OCI-LY7 (cell line): Measurements from ENCODE around the gene RAB5IF. TPM values are rescaled to one million over a fixed set of nuclear protein-coding genes. Genes with fewer than 3 reads are reported as not detected.
A peak's percentile ranks its signal among the peaks of the same experiment; 100 is the strongest.

Experiments
- BruUV-seq: library from RNA; stranded (reverse); fragments of 400-500 nt; replicated peaks from 2 replicates; lab custom pipeline; 2021; lab: Mats Ljungman, UMichigan
- CTCF ChIA-PET: fragments of 300-600 bp; sonication (Branson Sonifier 250); formaldehyde crosslinking; loops from one replicate; lab custom pipeline; 2022; ENCODE audit warnings: antibody characterized with exemption; ENCODE audit not compliant: unreplicated experiment; lab: Charles Lee
- POLR2A ChIA-PET: fragments of 300-600 bp; sonication (Branson Sonifier 250); formaldehyde crosslinking; loops from one replicate; lab custom pipeline; 2022; ENCODE audit warnings: antibody characterized with exemption; lab: Charles Lee
- DNase-seq: peaks from one replicate; pipeline ENCODE4 v3.0.0-alpha.2; 2015; ENCODE audit warnings: low spot score
- H2AFZ ChIP-seq: fragments of 200-600 bp; sonication (generic), shearing (Covaris generic); 2 replicates; pipeline ENCODE4 v1.6.1; 2014; ENCODE audit warnings: mild to moderate bottlenecking, antibody characterized with exemption, low read length, moderate library complexity
- H3K27ac ChIP-seq: fragments of 200-600 bp; sonication (generic); 2 replicates; pipeline ENCODE4 v1.5.1; 2014; ENCODE audit warnings: mixed run types, low read depth, mild to moderate bottlenecking, moderate library complexity, low read length, inconsistent platforms; ENCODE audit not compliant: poor library complexity, severe bottlenecking
- H3K36me3 ChIP-seq: fragments of 200-600 bp; sonication (generic); 2 replicates; pipeline ENCODE4 v1.6.1; 2014; ENCODE audit warnings: mild to moderate bottlenecking, antibody characterized with exemption, low read length, moderate library complexity, mixed read lengths; ENCODE audit not compliant: insufficient read depth
- H3K4me1 ChIP-seq: fragments of 200-600 bp; sonication (generic); 2 replicates; pipeline ENCODE4 v1.5.1; 2014; ENCODE audit warnings: mild to moderate bottlenecking, low read length; ENCODE audit not compliant: insufficient read depth, poor library complexity, severe bottlenecking
- H3K4me2 ChIP-seq: fragments of 200-600 bp; sonication (generic); 2 replicates; pipeline ENCODE4 v1.6.1; 2014; ENCODE audit warnings: mild to moderate bottlenecking, low read length
- H3K4me3 ChIP-seq: fragments of 200-600 bp; sonication (generic); 2 replicates; pipeline ENCODE4 v1.5.1; 2014; ENCODE audit warnings: mild to moderate bottlenecking, low read depth, low read length; ENCODE audit not compliant: poor library complexity, severe bottlenecking
- H3K79me2 ChIP-seq: fragments of 200-600 bp; sonication (generic); 2 replicates; pipeline ENCODE4 v1.6.1; 2016; ENCODE audit warnings: low read depth, mild to moderate bottlenecking, low read length, moderate library complexity, mixed read lengths; ENCODE audit not compliant: insufficient read depth
- H3K9me2 ChIP-seq: fragments of 200-600 bp; sonication (generic); 2 replicates; pipeline ENCODE4 v1.6.1; 2016; ENCODE audit warnings: mild to moderate bottlenecking, low read length, mixed read lengths; ENCODE audit not compliant: insufficient read depth
- H3K9me3 ChIP-seq: fragments of 200-600 bp; sonication (generic); 2 replicates; pipeline ENCODE4 v1.6.1; 2014; ENCODE audit warnings: mild to moderate bottlenecking, mixed run types, low read length, mixed read lengths
- H4K20me1 ChIP-seq: fragments of 200-600 bp; sonication (generic); 2 replicates; pipeline ENCODE4 v1.6.1; 2014; ENCODE audit warnings: mild to moderate bottlenecking, antibody characterized with exemption, low read length, moderate library complexity, mixed read lengths; ENCODE audit not compliant: insufficient read depth
- EZH2phosphoT487 ChIP-seq: fragments of 200-600 bp; sonication (generic); IDR thresholded peaks from 2 replicates; pipeline ENCODE4 v1.6.1; 2018; ENCODE audit warnings: low read depth, borderline replicate concordance, mild to moderate bottlenecking, mixed run types, antibody characterized with exemption, low read length, moderate library complexity, mixed read lengths
- intact Hi-C: fragments of 100-400 bp; cut with micrococcal nuclease; formaldehyde crosslinking; loops from one replicate; pipeline ENCODE4 v1.10.0; 2022; ENCODE audit not compliant: unreplicated experiment
- total RNA-seq, 2 experiments: library from RNA; depleted of rRNA in 1 of 2; stranded (reverse); fragments of >200 nt in 1 of 2; shearing (Covaris generic) in 1 of 2; gene quantifications; 2 replicates each; pipeline ENCODE4 v1.2.3, GENCODE V29; 2014 to 2022
- TF ChIP-seq, protein P1 (sequence below): fragments of 200-600 bp; sonication (generic); conservative IDR thresholded peaks from 2 replicates; pipeline ENCODE4 v1.5.1; 2014; ENCODE audit warnings: mild to moderate bottlenecking, antibody characterized with exemption, low read length, moderate library complexity, mixed read lengths

The RAB5IF gene
- total RNA-seq, 2 experiments from 2014 or later = 66.6 to 94.8 TPM

- no peak overlapping the region for H2AFZ ChIP-seq
- no peak overlapping the region for H3K4me2 ChIP-seq
- TF ChIP-seq EZH2phosphoT487 = no peak
- TF ChIP-seq, protein P1, sequence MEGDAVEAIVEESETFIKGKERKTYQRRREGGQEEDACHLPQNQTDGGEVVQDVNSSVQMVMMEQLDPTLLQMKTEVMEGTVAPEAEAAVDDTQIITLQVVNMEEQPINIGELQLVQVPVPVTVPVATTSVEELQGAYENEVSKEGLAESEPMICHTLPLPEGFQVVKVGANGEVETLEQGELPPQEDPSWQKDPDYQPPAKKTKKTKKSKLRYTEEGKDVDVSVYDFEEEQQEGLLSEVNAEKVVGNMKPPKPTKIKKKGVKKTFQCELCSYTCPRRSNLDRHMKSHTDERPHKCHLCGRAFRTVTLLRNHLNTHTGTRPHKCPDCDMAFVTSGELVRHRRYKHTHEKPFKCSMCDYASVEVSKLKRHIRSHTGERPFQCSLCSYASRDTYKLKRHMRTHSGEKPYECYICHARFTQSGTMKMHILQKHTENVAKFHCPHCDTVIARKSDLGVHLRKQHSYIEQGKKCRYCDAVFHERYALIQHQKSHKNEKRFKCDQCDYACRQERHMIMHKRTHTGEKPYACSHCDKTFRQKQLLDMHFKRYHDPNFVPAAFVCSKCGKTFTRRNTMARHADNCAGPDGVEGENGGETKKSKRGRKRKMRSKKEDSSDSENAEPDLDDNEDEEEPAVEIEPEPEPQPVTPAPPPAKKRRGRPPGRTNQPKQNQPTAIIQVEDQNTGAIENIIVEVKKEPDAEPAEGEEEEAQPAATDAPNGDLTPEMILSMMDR = peak; percentile 70
- ChIA-PET POLR2A (interaction anchor here (0.6 to 0.9 kb wide), 4 partner anchors 13 to 395 kb away, joined by 3 to 7 read pairs (median 5); no protein-coding TSS in a partner anchor), CTCF (interaction anchor here (0.6 kb wide), 1 partner anchor 869 kb away, joined by 3 read pairs; no protein-coding TSS in a partner anchor)
- no peaks in the 10 kb centered on the region for H3K9me2 ChIP-seq
- no peaks in the 10 kb centered on the region for H4K20me1 ChIP-seq
- DNase-seq = no peak
- H3K4me3 ChIP-seq = no peak overlapping the region
- H3K27ac ChIP-seq = no peak overlapping the region
- peaks cover 55% of the 10 kb centered on the region for H3K4me1 ChIP-seq
- intact Hi-C loops = no loop called here
- TSS peak; percentile 43 for BruUV-seq
- H3K79me2 ChIP-seq = no peaks in the 10 kb centered on the region
- no peaks in the 10 kb centered on the region for H3K9me3 ChIP-seq
- peaks cover 63% of the 10 kb centered on the region for H3K36me3 ChIP-seq
Measured at GRCh38 chr20:36591854-36592641, 13.5 kb upstream of the RAB5IF start.

DNA sequence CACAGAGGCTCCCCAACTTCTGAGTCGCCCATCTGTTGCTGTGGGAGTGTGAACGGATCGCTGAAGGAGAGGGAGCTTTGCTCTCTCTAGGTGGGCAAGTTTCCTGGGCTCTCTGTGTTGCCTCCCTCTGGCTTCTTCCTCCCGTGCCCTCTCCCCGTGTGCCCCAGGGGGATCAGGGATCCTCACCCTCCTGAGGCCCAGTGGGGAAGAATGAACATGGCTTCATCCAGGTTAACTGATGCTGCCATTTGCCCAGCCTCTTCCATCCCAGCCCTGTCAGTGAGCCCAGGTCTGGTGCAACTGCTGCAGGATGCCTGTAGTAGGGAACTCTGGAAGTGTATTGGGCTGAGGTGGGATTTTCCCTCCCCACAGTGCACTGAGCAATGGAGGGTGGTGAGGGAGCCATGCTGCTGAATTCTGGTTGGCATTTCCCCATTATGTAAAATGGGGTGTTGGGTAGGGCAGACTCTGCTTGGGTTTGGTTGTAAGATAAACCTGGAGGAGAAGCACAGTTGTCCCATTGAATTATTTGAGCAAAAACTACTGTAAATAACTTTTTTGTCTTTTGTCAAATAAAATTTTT lies 12.1 kb upstream of the RAB5IF start:
- no peaks in the 10 kb centered on the region for H3K79me2 ChIP-seq
- ChIA-PET POLR2A (interaction anchor here (1.0 to 3.3 kb wide), 3 partner anchors 11 to 20 kb away, joined by 5 to 22 read pairs (median 15); partner anchors contain the start of genes RAB5IF and TGIF2), CTCF (no interaction called here)
- DNase-seq = no peak
- H3K9me3 ChIP-seq = no peaks in the 10 kb centered on the region
- peak overlapping the region; percentile 10 for H3K4me3 ChIP-seq
- peak overlapping the region; percentile 85 for H3K27ac ChIP-seq
- no peaks in the 10 kb centered on the region for H3K9me2 ChIP-seq
- TF ChIP-seq EZH2phosphoT487 = no peak
- TF ChIP-seq, protein P1 = no peak
- intact Hi-C loops = no loop called here
- peaks cover 60% of the 10 kb centered on the region; the same call in 1 of the 2 replicates for H3K36me3 ChIP-seq
- no peaks in the 10 kb centered on the region for H4K20me1 ChIP-seq
- peaks cover 69% of the 10 kb centered on the region for H3K4me1 ChIP-seq
- H3K4me2 ChIP-seq = peak overlapping the region; percentile 70
- no TSS peak for BruUV-seq
- H2AFZ ChIP-seq = no peak overlapping the region
